K562 (cell line): ENCODE results near the gene RHBDD1. TPM values are rescaled to one million over a fixed set of nuclear protein-coding genes. Genes with fewer than 3 reads are reported as not detected.

ENCODE experiments used
- ATAC-seq: fragments of 200-7000 bp; cut with Tn5 transposase; 3 replicates; pipeline ENCODE4 v1.9.1; 2020; ENCODE audit warnings: moderate library complexity
- BruUV-seq: library from RNA; stranded (reverse); fragments of 400-500 nt; replicated peaks from 2 replicates; lab custom pipeline; 2021; lab: Mats Ljungman, UMichigan
- CTCF ChIA-PET: fragments of 300-600 bp; formaldehyde crosslinking; extraction: SDS; loops from one replicate; lab custom pipeline; 2021; ENCODE audit warnings: low intra/inter-chr PET ratio; lab: Yijun Ruan, JAX
- POLR2A ChIA-PET: fragments of 300-600, 350-650 bp; sonication (Branson Sonifier 250); formaldehyde crosslinking; extraction: SDS; loops from one replicate; lab custom pipeline; 2021; ENCODE audit warnings: antibody characterized with exemption, inconsistent platforms; lab: Yijun Ruan, JAX
- DNase-seq, 4 experiments: peaks; one replicate each; pipeline versions ENCODE4 v3.0.0 to v3.0.0-alpha.2; 2011 to 2018; ENCODE audit warnings: low spot score in 3 of 4, mixed read lengths in 3 of 4; ENCODE audit errors: extremely low read depth in 1 of 4
- FAIRE-seq: peaks from 2 replicates; lab custom pipeline; 2011; peaks lifted over from hg19 to GRCh38; lab: Jason Lieb, UNC
- H2AFZ ChIP-seq: 2 replicates; pipeline ENCODE4 v1.6.0; 2011; ENCODE audit warnings: low read depth, low read length, control low read depth, inconsistent platforms
- H3K27ac ChIP-seq: fragments of 200-600 bp; 3 replicates; pipeline ENCODE4 v1.8.0; 2011; ENCODE audit warnings: low read depth, mild to moderate bottlenecking, control low read depth, inconsistent platforms, low read length, moderate library complexity, mixed read lengths; ENCODE audit errors: extremely low read depth
- H3K27me3 ChIP-seq, 2 experiments: fragments of 300-600 bp in 1 of 2; 2 replicates in 1 of 2; 3 replicates in 1 of 2; pipeline versions ENCODE4 v1.6.0 to v1.8.0; 2011; ENCODE audit warnings: inconsistent platforms in 2 of 2, low read length in 2 of 2, mild to moderate bottlenecking in 1 of 2, mixed read lengths in 1 of 2, moderate library complexity in 1 of 2; ENCODE audit not compliant: control insufficient read depth in 2 of 2, insufficient read depth in 2 of 2
- H3K36me3 ChIP-seq: fragments of 300-600 bp; 3 replicates; pipeline ENCODE4 v1.8.0; 2011; ENCODE audit warnings: mild to moderate bottlenecking, low read length, inconsistent platforms; ENCODE audit not compliant: control insufficient read depth, insufficient read depth
- H3K4me1 ChIP-seq, 2 experiments: fragments of 200-600 bp in 1 of 2; replicated peaks in 1 of 2; 2 replicates in 1 of 2; 3 replicates in 1 of 2; pipeline versions ENCODE4 v1.5.1 to v1.8.0; 2011; ENCODE audit warnings: inconsistent platforms in 2 of 2, low read length in 2 of 2, mild to moderate bottlenecking in 1 of 2, mixed read lengths in 1 of 2, moderate library complexity in 1 of 2; ENCODE audit not compliant: control insufficient read depth in 2 of 2, insufficient read depth in 2 of 2
- H3K4me2 ChIP-seq: 2 replicates; pipeline ENCODE4 v1.6.1; 2011; ENCODE audit warnings: low read length, control low read depth, inconsistent platforms, mixed read lengths; ENCODE audit not compliant: insufficient read depth
- H3K4me3 ChIP-seq: fragments of 200-600 bp; sonication (generic), shearing (Covaris generic); 2 replicates; pipeline ENCODE4 v1.5.1; 2016; ENCODE audit warnings: control low read depth, inconsistent platforms
- H3K79me2 ChIP-seq: fragments of 200-600 bp; 3 replicates; pipeline ENCODE4 v1.8.0; 2011; ENCODE audit warnings: low read length, inconsistent platforms; ENCODE audit not compliant: control insufficient read depth, insufficient read depth
- H3K9ac ChIP-seq, 2 experiments: 2 replicates each; pipeline versions ENCODE4 v1.6.0 to v1.6.1; 2011; ENCODE audit warnings: low read depth in 2 of 2, low read length in 2 of 2, control low read depth in 1 of 2, inconsistent platforms in 1 of 2, mild to moderate bottlenecking in 1 of 2, mixed read lengths in 1 of 2; ENCODE audit not compliant: insufficient read depth in 1 of 2
- H3K9me1 ChIP-seq: one replicate; pipeline ENCODE4 v1.6.0; 2011; ENCODE audit warnings: inconsistent platforms, mild to moderate bottlenecking, low read length, moderate library complexity; ENCODE audit not compliant: control insufficient read depth, insufficient read depth
- H3K9me3 ChIP-seq: replicated peaks from 2 replicates; pipeline ENCODE4 v1.5.1; 2011; ENCODE audit warnings: low read depth, low read length, inconsistent platforms; ENCODE audit not compliant: control insufficient read depth, insufficient read depth
- H4K20me1 ChIP-seq: replicated peaks from 2 replicates; pipeline ENCODE4 v1.6.1; 2011; ENCODE audit warnings: low read length, inconsistent platforms, mixed read lengths; ENCODE audit not compliant: control insufficient read depth, insufficient read depth
- BHLHE40 ChIP-seq: IDR thresholded peaks from 2 replicates; pipeline ENCODE4 v1.6.1; 2011; ENCODE audit warnings: low read length, improper control_type of control experiment
- CXXC5 ChIP-seq: fragments of 250-450 bp; sonication (Bioruptor Pico); IDR thresholded peaks from 2 replicates; pipeline ENCODE4 v1.8.0; 2022; ENCODE audit warnings: inconsistent platforms, mild to moderate bottlenecking, moderate library complexity
- E2F6 ChIP-seq, 2 experiments: IDR thresholded peaks; 2 replicates each; pipeline ENCODE4 v1.6.1; 2011; ENCODE audit warnings: borderline replicate concordance in 1 of 2, control low read depth in 1 of 2, low read depth in 1 of 2, low read length in 1 of 2, mild to moderate bottlenecking in 1 of 2, mixed read lengths in 1 of 2, moderate library complexity in 1 of 2; ENCODE audit not compliant: insufficient read depth in 1 of 2, insufficient read length in 1 of 2, poor library complexity in 1 of 2, severe bottlenecking in 1 of 2; ENCODE audit errors: extremely low read depth in 1 of 2
- FIP1L1 ChIP-seq: fragments of 200-400 bp; formaldehyde crosslinking; IDR thresholded peaks from 2 replicates; pipeline ENCODE4 v1.6.1; 2018; ENCODE audit warnings: mild to moderate bottlenecking, low read depth, low read length; ENCODE audit not compliant: poor library complexity, severe bottlenecking
- HNRNPH1 ChIP-seq: fragments of 200-400 bp; formaldehyde crosslinking; optimal IDR thresholded peaks from 2 replicates; pipeline ENCODE3; 2017; ENCODE audit warnings: low read depth, mild to moderate bottlenecking, low read length, moderate library complexity
- L3MBTL2 ChIP-seq: fragments of 450-650 bp; IDR thresholded peaks from 2 replicates; pipeline ENCODE4 v1.6.1; 2016; ENCODE audit warnings: mild to moderate bottlenecking, moderate library complexity
- POLR2G ChIP-seq: fragments of 200-400 bp; formaldehyde crosslinking; IDR thresholded peaks from 2 replicates; pipeline ENCODE4 v1.6.1; 2017; ENCODE audit warnings: low read depth, mild to moderate bottlenecking, antibody characterized with exemption, low read length, moderate library complexity
- RAD51 ChIP-seq: fragments of 450-650 bp; IDR thresholded peaks from 2 replicates; pipeline ENCODE4 v1.7.1; 2016; ENCODE audit warnings: low read depth, mild to moderate bottlenecking, borderline replicate concordance
- RBBP5 ChIP-seq: fragments of 200-600 bp; sonication (generic); IDR thresholded peaks from 2 replicates; pipeline ENCODE4 v1.6.1; 2012; ENCODE audit warnings: borderline replicate concordance, mild to moderate bottlenecking, low read length, control low read depth, inconsistent platforms; ENCODE audit not compliant: insufficient read depth, poor library complexity, severe bottlenecking
- UBTF ChIP-seq, 2 experiments: IDR thresholded peaks; 2 replicates each; pipeline ENCODE4 v1.6.1; 2012; ENCODE audit warnings: improper control_type of control experiment in 2 of 2, low read depth in 2 of 2, low read length in 2 of 2, borderline replicate concordance in 1 of 2
- ZBTB7A ChIP-seq: IDR thresholded peaks from 2 replicates; pipeline ENCODE4 v1.6.1; 2011; ENCODE audit warnings: low read depth, mild to moderate bottlenecking, low read length, moderate library complexity, borderline replicate concordance; ENCODE audit not compliant: control insufficient read depth
- ZNF263 ChIP-seq: sonication (generic); formaldehyde crosslinking; IDR thresholded peaks from 2 replicates; pipeline ENCODE4 v1.8.0; 2022; ENCODE audit warnings: mild to moderate bottlenecking, missing genetic modification reagents, borderline replicate concordance
- ZNF699 ChIP-seq: fragments of 250-450 bp; sonication (Bioruptor Pico); IDR thresholded peaks from 2 replicates; pipeline ENCODE4 v1.8.0; 2021; ENCODE audit warnings: mild to moderate bottlenecking, moderate library complexity; ENCODE audit not compliant: insufficient replicate concordance
- WGBS: fragments of 100-300 bp; shearing (Covaris generic); methylation state at CpG from one replicate; pipeline ENCODE4 v1.1.6; 2016; ENCODE audit warnings: low coverage, mixed read lengths; ENCODE audit not compliant: insufficient coverage; ENCODE audit errors: missing lambda C conversion rate; 5-methylcytosine and 5-hydroxymethylcytosine counted together
- in situ Hi-C: fragments of 300-500 bp; cut with MboI; formaldehyde crosslinking; loops from 4 replicates; pipeline ENCODE4 v1.15.0; 2018; ENCODE audit warnings: inconsistent platforms, mixed read lengths
- intact Hi-C: fragments of 100-400 bp; cut with micrococcal nuclease; formaldehyde crosslinking; loops from 2 replicates; pipeline ENCODE4 v1.14.2; 2022
- polyA plus RNA-seq, 8 experiments: library from polyadenylated mRNA; depleted of rRNA in 4 of 8; stranded (reverse) in 5 of 8; unstranded in 3 of 8; fragments of >200 nt; fragmentation: Nextera tagmentation in 2 of 8; fragmentation: Illumina TruSeq in 1 of 8; extraction: Ambion mirVana in 2 of 8; extraction: Trizol in 1 of 8; gene quantifications; 2 replicates each; pipeline versions ENCODE4 v1.2.1 to v1.2.3, GENCODE V29; 2011 to 2014; ENCODE audit warnings: inconsistent platforms in 1 of 8, missing spikeins in 1 of 8
- total RNA-seq, 7 experiments: library from RNA; depleted of rRNA in 6 of 7; stranded (reverse); fragments of >200 nt in 6 of 7; fragmentation: Illumina TruSeq in 2 of 7; extraction: Trizol in 2 of 7; gene quantifications; 2 replicates each; pipeline versions ENCODE4 v1.2.1 to v1.2.3, GENCODE V29; 2011 to 2021; ENCODE audit warnings: low replicate concordance in 1 of 7

The RHBDD1 gene
- total and polyA plus RNA-seq, 9 of the 15 experiments (the other 6 are each of a cell fraction or from before 2014, with no cell fraction given), result 4.8 to 34.8 (median 15.6) TPM

- intact Hi-C loops (no loop called here), in situ Hi-C loops (no loop called here)
- peak within 1 kb of the TSS; percentile 46 for H3K4me2 ChIP-seq
- no peaks in the 10 kb centered on the region for H4K20me1 ChIP-seq
- peak; percentile 64 to 76 (median 70) for DNase-seq
- no peak within 1 kb of the TSS for H3K27ac ChIP-seq
- POLR2A ChIA-PET, result no interaction called here
- no peaks in the 10 kb centered on the region for H3K9me1 ChIP-seq
- peak within 1 kb of the TSS; percentile 43 for H3K4me3 ChIP-seq
- no peaks in the 10 kb centered on the region for H3K9me3 ChIP-seq
- no peaks in the 10 kb centered on the region for H3K79me2 ChIP-seq
- H2AFZ ChIP-seq, result peak within 1 kb of the TSS; percentile 68
- H3K9ac ChIP-seq, result peak within 1 kb of the TSS in 1 of 2 experiments; percentile 85; a peak in 2 of 4 replicates
- CTCF ChIA-PET, result interaction anchor here (0.9 kb wide), 1 partner anchor 1130 kb away, joined by 3 read pairs; no protein-coding TSS in a partner anchor
- ATAC-seq, result peak; percentile 90
- peaks cover 0 to 5% of the 10 kb centered on the region in 2 experiments; a peak in 1 of 5 replicates for H3K27me3 ChIP-seq
- 0% methylated on average over 5 of the region's 82 CpGs for WGBS
- no TSS peak for BruUV-seq
- H3K36me3 ChIP-seq, result no peaks in the 10 kb centered on the region
- FAIRE-seq, result no peak
- H3K4me1 ChIP-seq, result peaks cover 0 to 28% of the 10 kb centered on the region in 2 experiments; a peak in 2 of 5 replicates
- TF ChIP-seq CXXC5 (peak; percentile 46), L3MBTL2 (0 out of 2 replicates have a peak, but pooled peaks have one; percentile 31), POLR2G (peak; percentile 54), UBTF (IDR thresholded peaks at IDR 0.05; ENCODE audit: borderline replicate concordance in 1 of 2, low read depth in 2 of 2, low read length in 2 of 2) (0 out of 4 replicates have a peak, but pooled peaks of 1 of the 2 experiments have one; percentile 24), BHLHE40 (peak; percentile 36; the same call in 1 of the 2 replicates), RBBP5 (no peak), FIP1L1 (peak; percentile 28), ZNF699 (no peak), HNRNPH1 (no peak), E2F6 (IDR thresholded peaks at IDR 0.05; ENCODE audit: borderline replicate concordance in 1 of 2, extremely low read depth in 1 of 2, insufficient read depth in 1 of 2, insufficient read length in 1 of 2, low read depth in 1 of 2, low read length in 1 of 2, poor library complexity in 1 of 2, severe bottlenecking in 1 of 2) (peak; percentile 22 to 76), ZNF263 (0 out of 2 replicates have a peak, but pooled peaks have one; percentile 11), RAD51 (peak; percentile 22; the same call in 1 of the 2 replicates), ZBTB7A (peak; percentile 78; the same call in 1 of the 2 replicates)
Observed at GRCh38 chr2:226799211-226799975, 36.5 kb upstream of the RHBDD1 start, which contains the start of gene IRS1. Gene IRS1, minus strand, starts transcription at chr2:226799820. Its CDS starts 1,082 bp downstream, at chr2:226798738.
